GM20000 (cell line): ENCODE results near the gene HIP1.

ENCODE experiments used
- DNase-seq: peaks from one replicate; pipeline ENCODE4 v3.0.0; 2012; ENCODE audit warnings: low spot score
- CTCF ChIP-seq: IDR thresholded peaks from 2 replicates; pipeline ENCODE4 v1.5.1; 2012; ENCODE audit warnings: mild to moderate bottlenecking, control low read depth; ENCODE audit errors: extremely low read depth, missing control alignments

HIP1 gene

GRCh38 chr7:75591467-75592255 lies 147.1 kb downstream of the HIP1 start:
- no peak for TF ChIP-seq CTCF

GRCh38 chr7:75590373-75591005 lies 148.3 kb downstream of the HIP1 start:
- no peak for TF ChIP-seq CTCF

More at GRCh38 chr7:75591467-75592255, 147.1 kb downstream of the HIP1 start:
- DNase-seq = no peak

GRCh38 chr7:75584354-75584753 lies 154.4 kb downstream of the HIP1 start:
- TF ChIP-seq CTCF = no peak
- DNase-seq = no peak

More at GRCh38 chr7:75590373-75591005, 148.3 kb downstream of the HIP1 start:
- DNase-seq = no peak

- DNase-seq = no peak
- no peak for TF ChIP-seq CTCF
Measured at GRCh38 chr7:75583255-75583654, 155.5 kb downstream of the HIP1 start.

GRCh38 chr7:75579899-75580298 lies 158.8 kb downstream of the HIP1 start:
- TF ChIP-seq CTCF = no peak
- no peak for DNase-seq

GRCh38 chr7:75578081-75578480 lies 160.7 kb downstream of the HIP1 start:
- DNase-seq = no peak
- TF ChIP-seq CTCF = no peak

GRCh38 chr7:75575488-75576121 lies 163.1 kb downstream of the HIP1 start:
- TF ChIP-seq CTCF = no peak
- no peak for DNase-seq
